Muscle of arm (tissue), 14 donors: Measurements from ENCODE around the gene TXLNB. TPM values are rescaled to one million over a fixed set of nuclear protein-coding genes. Genes with fewer than 3 reads are reported as not detected.
A peak's percentile ranks its signal among the peaks of the same experiment; 100 is the strongest.

Source experiments
- DNase-seq: peaks from one replicate; pipeline ENCODE4 v3.0.0-alpha.2; 2013
- long read RNA-seq, 11 donors: transcript quantifications; one replicate each; lab custom pipeline, GENCODE V29; 2026
- polyA plus RNA-seq, 12 donors: library from polyadenylated mRNA; unstranded; fragments of 120-200 nt; gene quantifications; one replicate each; pipeline ENCODE4 v1.2.1, GENCODE V29; 2013; ENCODE audit not compliant: insufficient read length in 12 of 12

The TXLNB gene
- 100 to 1,000 TPM in 8 of 12 donors, 10 to 100 TPM in 4; 50.1 to 158 (median 129) TPM for polyA plus RNA-seq
- long read RNA-seq, donor 1: 0 reads
- long read RNA-seq, donor 2, full-length matches to known transcripts: 19 of 183 reads
- long read RNA-seq, donor 2, partial matches to known transcripts: 128 of 183 reads
- long read RNA-seq, donor 2, other reads (novel, unspliced or antisense): 36 of 183 reads
- long read RNA-seq, donor 3, full-length matches to known transcripts: 4 of 40 reads
- long read RNA-seq, donor 3, partial matches to known transcripts: 36 of 40 reads
- long read RNA-seq, donor 3, other reads (novel, unspliced or antisense): 0 of 40 reads
- long read RNA-seq, donor 4, full-length matches to known transcripts: 1 of 24 reads
- long read RNA-seq, donor 4, partial matches to known transcripts: 23 of 24 reads
- long read RNA-seq, donor 4, other reads (novel, unspliced or antisense): 0 of 24 reads
- long read RNA-seq, donor 5, full-length matches to known transcripts: 28 of 260 reads
- long read RNA-seq, donor 5, partial matches to known transcripts: 206 of 260 reads
- long read RNA-seq, donor 5, other reads (novel, unspliced or antisense): 26 of 260 reads
- long read RNA-seq, donor 6, full-length matches to known transcripts: 5 of 19 reads
- long read RNA-seq, donor 6, partial matches to known transcripts: 14 of 19 reads
- long read RNA-seq, donor 6, other reads (novel, unspliced or antisense): 0 of 19 reads
- long read RNA-seq, donor 7, full-length matches to known transcripts: 5 of 12 reads
- long read RNA-seq, donor 7, partial matches to known transcripts: 7 of 12 reads
- long read RNA-seq, donor 7, other reads (novel, unspliced or antisense): 0 of 12 reads
- long read RNA-seq, donor 8, full-length matches to known transcripts: 24 of 151 reads
- long read RNA-seq, donor 8, partial matches to known transcripts: 106 of 151 reads
- long read RNA-seq, donor 8, other reads (novel, unspliced or antisense): 21 of 151 reads
- long read RNA-seq, donor 9, full-length matches to known transcripts: 3 of 9 reads
- long read RNA-seq, donor 9, partial matches to known transcripts: 6 of 9 reads
- long read RNA-seq, donor 9, other reads (novel, unspliced or antisense): 0 of 9 reads
- long read RNA-seq, donor 10, full-length matches to known transcripts: 14 of 121 reads
- long read RNA-seq, donor 10, partial matches to known transcripts: 92 of 121 reads
- long read RNA-seq, donor 10, other reads (novel, unspliced or antisense): 15 of 121 reads
- long read RNA-seq, donor 11, full-length matches to known transcripts: 9 of 37 reads
- long read RNA-seq, donor 11, partial matches to known transcripts: 20 of 37 reads
- long read RNA-seq, donor 11, other reads (novel, unspliced or antisense): 8 of 37 reads

DNA sequence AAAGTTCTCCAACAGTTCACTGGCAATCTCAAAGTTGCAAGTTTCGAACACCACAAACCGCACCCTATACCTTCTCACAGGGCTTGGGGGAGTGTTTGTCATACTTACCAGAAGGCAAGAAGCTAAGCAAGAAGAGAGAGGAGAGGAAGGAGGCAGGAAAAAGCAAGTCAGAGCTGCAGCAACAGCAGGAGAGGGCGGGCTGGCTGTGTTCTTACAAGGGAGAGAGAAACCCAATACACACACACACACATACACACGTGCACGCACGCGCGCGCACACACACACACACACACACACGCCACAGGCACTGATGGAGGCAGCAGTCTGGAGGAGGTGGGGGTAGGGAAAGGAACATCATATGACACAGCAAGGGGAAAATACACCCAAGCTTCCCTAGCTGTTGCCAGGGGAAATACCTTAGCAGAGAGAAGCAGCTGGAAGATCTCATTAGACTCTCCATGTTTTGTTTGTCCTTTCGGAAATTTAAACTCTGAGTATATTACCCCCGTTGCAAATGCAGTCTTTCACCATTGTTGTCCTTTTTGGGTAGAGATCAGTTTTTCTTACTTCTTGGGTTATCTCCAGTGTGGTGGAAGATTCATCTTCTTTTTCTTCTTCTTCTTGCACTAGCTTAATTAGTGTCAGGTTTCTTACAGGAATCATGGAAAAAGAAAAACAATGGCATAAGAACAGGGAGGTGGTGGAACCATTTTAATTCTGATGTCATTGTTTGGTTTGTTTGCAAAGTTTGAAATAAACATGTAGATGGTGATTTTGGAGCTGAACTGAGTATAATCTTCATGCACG, at the start of gene TXLNB:
Gene TXLNB (minus strand): TSS at position 186 of the 807 bp plus-strand sequence. CDS start 3,099 bp downstream, outside the sequence.
- DNase-seq: peak; percentile 86

DNA sequence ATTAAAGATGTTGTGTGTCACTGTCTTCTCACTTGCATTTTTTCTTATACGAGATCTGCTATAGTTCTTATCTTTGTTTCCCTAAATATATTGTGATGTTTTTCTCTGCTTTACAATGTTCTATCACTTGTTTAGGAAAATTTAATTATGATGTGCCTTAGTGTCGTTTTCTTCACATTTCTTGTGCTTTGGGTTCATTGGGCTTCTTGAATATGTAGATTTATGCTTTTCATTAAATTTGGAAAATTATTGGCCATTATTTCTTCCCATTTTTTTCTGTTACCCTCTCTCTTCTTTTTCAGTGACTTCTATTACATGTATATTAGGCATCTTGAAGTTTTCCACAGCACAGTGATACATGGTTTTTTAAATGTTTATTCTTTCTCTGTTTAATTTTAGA, 49.3 kb upstream of the TXLNB start:
- no peak for DNase-seq

DNA sequence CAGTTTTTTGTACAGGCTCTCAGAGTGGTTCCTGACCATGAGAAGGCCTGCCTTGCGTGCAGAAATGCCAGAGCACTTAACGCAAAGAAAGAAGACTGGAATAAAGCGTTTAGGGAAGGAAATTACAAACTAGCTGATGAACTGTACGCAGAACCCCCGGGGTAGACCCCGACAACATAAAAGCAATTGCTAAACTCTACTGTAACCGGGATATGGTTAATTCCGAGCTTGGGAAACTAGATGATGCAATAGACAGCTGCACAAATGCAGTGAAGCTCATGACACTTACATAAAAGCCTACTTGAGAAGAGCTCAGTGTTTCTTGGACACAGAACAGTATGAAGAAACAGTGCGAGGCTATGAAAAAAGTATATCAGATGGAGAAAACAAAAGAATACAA, 47.0 kb upstream of the TXLNB start:
- peak; percentile 46 for DNase-seq

DNA sequence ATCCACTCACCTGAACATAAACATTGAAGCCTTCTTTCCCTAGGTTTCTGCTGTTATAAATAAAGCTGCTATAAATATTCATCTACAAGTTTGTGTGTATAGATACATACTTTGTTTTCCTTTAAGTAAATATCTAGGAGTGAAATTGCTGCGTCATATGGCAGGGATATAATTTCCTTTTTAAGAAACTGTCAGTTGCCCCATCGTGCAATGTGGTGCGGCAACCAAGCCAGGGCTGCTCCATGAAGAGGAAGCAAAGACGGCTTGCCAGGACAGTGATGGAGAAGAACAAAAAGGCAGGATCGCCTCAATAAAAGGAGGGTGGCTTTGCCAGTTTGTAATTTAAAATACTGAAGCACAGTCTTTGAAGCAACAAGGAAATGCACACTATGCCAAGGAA, 46.0 kb upstream of the TXLNB start:
- DNase-seq: no peak

DNA sequence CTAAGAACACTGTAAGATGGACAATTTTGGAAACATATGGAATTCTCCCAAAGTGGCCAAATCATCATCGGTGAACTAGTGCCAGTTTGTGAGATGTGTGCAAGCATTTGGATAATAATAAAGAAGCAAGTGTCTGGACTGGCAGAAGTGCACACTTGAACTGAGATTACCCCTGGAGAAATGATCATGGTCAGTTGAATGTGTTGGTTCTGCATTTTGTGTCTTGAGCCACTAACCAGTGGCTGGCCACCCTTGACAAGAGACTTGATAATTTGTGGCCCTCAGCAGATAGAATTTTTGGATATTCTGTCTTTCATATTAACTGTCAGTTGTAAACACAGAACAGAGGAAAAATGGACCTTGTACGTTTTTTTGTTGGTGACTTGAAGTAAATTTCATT, 45.2 kb upstream of the TXLNB start:
- DNase-seq: no peak

DNA sequence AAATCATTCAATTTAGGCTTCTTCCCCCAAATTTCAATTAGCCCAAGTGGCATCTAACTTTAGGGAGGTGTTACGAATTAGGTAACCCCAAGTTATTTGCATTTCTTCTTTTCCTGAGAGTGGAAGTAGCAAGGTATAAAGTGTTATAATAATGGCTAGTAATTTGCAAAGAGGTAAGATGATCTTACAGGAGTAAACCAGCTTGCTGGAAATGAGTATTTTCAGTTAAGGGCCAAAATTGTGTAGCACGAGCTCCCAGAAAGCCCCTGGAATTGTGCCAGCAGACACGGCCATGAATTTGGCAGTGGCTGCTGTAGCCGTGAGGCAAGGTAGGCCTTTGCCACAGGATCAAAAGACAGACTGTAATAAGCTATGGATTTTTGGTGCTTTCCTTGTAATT, 44.7 kb upstream of the TXLNB start:
- DNase-seq: no peak

DNA sequence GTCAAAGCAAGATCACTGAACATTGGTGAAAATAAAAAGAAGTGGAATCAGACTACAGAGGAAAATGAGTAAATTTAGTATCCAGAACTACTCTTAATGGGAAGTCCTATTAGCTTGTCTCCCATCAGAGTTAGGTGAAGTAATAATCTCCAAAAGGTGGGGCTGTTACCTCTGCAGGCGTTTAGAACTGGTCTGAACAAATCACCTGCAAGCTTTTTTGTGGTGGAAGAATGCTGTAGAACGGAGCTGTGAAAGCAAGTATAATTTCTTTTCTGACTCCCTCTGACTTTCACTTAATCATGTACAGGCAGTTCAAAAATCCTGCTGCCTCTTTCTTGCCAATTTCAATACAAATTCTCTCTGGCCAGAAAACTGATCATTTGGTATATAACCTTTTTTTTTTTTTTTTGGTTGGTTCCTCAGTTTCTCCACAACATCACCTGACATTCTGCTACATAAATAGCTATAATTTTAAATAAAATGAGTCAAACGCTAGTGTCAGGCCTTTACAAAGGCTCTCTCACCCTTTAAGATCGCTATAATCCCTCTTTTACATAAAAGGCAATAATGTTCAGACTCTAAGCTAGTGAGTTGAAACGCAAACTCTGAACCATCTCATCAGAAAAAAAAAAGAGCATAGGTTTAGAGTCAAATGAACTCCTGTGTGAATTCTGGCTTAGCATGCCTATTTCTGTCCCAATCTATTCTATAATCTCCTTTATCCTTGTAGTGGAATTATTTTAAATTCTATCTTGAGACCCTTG, 43.8 kb upstream of the TXLNB start:
- DNase-seq: no peak

DNA sequence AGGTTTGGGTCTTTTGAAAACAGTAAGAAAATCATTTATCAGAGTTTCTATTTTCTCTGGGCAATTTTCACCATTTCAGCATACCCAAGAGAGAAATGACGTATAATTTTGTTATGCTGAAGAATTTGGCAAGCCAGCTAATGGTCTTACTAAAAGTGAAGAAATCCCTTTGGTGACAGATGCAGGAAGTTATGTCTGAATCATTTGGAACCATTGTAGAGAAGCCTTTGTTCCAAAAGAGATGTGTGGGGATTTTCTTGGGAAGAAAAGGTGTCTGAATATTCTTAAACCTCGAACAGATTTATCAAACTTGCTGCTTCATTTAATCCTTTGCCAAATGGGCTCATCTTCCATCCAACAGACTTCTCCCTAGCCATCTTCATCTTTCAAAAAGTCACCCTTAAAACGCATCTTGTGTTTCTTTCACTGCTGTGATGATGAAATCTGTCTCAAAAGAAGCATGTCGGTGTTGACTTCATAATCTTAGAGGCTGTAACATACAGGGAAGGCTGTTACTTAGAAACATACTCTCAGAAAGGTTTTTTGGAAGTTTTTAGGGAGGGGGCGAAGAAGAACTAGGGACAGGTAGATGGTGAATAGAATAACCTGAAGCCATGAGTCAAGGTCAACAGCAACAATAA, 43.1 kb upstream of the TXLNB start:
- DNase-seq: peak; percentile 71

DNA sequence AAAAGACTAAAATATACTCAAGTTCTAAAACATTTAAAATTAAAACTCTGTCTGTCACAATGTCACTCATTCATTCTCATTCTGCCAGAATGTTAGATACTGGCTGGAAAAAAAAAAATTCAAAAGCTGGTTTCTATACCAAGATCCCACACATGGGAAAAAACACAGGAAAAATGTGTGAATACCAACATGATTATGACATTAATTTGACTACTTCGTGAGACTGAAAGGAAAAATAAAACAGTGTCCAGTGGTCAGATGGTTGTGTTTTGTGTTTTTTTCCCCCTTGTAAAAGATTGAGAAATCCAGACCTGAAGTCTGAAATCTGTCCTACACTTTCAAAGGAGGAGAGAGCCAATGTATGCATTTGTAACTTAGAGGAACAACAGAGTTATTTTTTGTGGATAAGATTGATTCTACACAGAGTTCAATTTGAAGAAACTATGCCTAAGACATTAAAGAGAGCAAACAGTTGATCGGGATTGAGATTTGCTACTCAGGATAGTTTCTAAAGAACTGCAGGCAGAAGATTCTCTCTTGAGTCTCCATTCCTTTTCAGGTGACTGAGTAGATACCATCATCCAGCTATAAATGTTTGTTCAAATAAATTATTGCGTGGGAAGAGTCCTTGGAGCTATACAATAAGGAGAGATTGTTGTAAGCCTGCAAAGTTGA, 39.2 kb upstream of the TXLNB start:
- DNase-seq: no peak

DNA sequence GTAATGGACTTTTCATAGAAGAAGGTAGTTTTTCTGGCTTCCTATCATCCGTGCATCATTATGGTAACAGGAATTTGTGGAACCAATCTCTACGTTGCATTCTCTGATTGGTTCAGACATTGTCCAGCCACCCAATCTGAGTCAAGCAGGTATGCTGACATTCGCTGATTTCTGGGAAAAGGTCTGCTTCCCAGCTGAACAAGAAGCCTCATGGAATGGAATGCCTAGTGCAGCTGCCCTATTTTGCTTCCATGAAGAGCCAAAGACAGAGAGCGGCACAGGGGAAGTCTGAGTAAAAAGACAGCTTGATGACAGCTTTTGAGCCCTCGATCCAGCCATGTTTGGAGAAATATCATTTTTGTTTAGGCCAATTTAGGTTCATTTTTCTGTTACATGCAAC, 38.5 kb upstream of the TXLNB start:
- no peak for DNase-seq

DNA sequence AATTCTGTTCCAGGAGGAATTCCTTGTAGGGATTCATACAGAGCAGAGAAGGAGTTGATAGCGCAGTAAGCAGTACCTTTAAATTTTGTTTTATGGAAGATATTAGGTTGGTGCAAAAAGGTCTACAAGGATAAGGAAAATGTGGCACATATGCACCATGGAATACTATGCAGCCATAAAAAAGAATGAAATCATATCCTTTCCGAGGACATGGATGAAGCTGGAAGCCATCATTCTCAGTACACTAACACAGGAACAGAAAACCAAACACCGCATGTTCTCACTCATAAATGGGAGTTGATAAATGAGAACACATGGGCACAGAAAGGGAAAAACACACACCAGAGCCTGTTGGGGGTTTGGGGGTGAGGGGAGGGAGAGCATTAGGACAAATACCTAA, 37.4 kb upstream of the TXLNB start:
- DNase-seq: no peak

DNA sequence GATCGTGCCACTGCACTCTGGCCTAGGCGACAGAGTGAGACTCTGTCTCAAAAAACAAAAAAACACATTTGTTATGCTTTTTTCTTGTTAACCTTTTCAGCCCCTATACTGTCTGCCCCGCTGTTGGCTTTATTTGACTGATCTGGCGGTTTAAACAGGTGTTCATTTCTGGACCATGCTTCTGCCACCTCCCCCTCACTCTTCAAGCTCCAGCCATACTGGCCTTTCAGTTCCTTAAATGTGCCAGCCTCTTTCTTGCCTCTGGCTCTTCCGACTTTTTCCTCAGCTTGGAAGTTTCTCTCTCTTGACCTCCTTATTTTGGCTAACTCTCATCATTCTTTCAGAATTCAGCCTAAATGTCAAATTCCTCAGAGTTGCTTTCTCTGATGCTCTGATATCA, 35.2 kb upstream of the TXLNB start:
- no peak for DNase-seq

DNA sequence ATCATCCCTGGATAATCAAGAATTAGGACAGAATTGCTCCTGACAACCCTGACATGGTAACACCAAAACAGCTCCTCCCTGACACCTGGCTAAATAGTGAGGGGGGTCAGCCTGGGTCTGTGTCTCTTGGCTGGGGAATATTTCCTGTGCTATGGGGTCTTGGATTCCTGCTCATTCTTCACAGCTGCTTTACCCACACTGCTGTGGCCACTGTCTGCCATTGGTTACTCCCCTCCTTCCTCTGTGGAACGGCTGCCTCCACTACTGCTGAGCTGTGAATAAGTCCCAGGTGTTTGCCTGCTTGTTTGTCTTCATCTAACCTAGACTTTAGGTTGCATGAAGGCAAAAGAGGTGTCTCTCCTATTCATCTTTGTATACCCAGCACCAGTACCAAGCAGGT, 33.9 kb upstream of the TXLNB start:
- no peak for DNase-seq

DNA sequence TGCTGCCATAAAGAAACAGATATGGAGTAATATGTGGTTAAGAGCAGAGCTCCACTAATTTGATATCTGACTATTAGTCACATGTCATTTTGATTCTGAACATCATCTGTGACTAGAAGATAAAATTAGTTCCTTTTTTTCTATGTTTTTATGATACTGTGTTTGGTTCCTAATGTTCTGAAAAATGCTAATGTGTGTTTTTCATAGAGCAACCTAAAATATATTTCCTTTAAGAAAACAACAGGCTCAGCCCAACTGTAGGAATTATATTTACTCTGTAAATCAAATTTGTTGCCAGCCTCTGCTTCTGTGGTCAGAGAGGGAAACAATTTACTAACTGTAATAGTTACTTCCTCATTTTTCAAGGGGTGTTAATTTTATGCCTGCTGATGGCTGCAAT, 33.3 kb upstream of the TXLNB start:
- no peak for DNase-seq

DNA sequence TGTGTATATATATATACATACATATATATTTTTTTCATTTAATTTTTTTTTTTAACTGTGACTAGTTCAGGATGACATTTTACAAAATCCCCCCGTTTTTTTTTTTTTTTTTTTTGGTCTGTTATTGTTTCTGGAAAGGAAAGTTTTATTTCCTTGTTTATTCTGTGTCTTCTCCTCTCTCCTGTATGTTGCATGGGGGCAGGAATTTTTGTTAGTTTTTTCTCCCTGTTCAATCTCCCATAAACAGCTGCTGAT, 32.4 kb upstream of the TXLNB start:
- DNase-seq: no peak

DNA sequence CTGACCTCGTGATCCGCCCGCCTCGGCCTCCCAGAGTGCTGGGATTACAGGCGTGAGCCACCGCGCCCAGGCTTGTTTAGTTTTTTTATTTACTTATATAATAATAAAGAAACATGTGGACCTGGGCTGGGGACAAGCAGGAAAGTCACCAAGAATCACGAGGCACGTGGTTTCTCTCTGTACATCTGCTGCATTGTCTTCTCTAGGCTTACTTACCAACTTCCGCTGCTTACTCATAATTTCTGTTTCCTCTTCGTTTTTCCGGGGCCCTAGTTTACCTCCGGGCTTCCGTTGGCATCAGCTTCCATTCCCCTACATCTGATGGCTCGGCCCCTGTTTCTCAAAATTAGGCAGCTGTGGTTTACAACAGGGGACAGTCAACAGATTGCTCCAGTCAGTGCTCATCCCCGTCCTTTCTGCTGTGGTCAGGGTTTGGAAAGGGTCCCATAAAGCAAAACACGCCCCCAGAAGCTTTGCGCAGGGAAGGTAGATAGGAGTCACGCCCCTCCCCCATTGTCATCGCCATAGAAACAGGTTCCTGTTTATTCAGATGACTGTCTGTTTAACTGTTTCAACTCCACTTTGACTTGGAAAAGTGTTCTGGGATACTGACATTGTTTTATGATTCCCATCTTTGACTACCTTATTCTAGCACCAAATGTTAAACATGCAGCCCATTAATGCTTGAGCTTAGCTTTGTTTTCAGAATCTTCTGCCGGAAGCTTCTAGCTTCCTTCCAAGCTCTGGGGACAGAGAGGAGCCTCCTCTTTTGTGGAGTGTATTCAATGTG, 31.9 kb upstream of the TXLNB start:
- DNase-seq: peak; percentile 80

DNA sequence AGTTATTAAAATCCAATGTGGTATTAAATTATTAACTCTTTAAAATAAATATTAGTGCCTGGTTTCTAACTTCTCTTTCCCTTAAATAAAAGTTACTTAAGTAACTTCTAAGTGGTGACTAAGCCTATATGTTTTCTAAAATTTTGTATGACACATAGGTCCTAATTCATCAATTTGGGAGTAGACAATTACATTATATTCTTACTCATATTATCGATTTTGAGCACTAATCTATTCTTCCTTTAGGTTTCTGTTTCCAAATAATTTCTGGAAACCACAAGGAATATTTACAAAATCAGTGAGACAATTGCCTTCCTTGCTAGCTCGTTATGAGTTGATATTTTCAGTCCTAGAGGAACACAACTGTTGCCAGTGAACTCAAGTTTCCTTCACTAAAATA, 28.3 kb upstream of the TXLNB start:
- DNase-seq: no peak

DNA sequence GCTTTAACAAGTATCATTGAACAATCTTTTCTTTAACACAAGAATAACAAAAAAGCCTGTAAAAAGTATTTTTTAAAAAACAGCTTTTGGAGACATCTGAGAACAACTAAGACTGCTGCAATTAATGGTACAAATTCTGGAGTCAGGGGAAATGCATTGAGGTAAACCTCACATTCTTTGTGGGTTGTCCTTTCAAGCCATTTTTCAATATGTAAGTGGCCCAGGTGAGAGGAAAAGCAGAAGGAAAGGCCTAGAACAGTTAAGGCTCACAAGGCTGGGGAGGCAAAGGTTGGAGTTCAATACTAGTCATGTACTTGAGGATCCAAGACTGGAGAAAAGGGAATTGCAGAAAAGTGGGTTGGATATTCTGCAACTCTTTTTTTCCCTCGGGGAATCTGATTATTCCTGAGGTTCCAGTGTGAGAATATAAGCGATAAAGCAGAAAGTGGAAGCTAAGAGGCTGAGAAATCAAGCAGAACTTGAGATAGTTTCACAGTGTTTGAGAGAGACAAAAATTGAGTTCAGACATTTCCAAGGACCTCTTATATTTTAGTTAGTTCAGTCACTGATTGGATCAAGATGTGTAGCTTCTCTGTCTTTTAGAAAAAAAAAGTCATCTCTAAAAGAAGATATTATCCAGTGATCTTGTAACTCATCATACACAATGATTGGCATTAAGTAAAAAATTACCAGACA, 25.0 kb upstream of the TXLNB start:
- DNase-seq: no peak
